C4-2B (cell line): ENCODE results near the gene ZCCHC13.

Experiments
- CTCF ChIP-seq: fragments of 450-650 bp; conservative IDR thresholded peaks from 2 replicates; pipeline ENCODE4 v1.5.1; 2017; ENCODE audit warnings: mild to moderate bottlenecking
- ZFX ChIP-seq: fragments of 450-650 bp; IDR thresholded peaks from 2 replicates; pipeline ENCODE4 v1.6.1; 2017

DNA sequence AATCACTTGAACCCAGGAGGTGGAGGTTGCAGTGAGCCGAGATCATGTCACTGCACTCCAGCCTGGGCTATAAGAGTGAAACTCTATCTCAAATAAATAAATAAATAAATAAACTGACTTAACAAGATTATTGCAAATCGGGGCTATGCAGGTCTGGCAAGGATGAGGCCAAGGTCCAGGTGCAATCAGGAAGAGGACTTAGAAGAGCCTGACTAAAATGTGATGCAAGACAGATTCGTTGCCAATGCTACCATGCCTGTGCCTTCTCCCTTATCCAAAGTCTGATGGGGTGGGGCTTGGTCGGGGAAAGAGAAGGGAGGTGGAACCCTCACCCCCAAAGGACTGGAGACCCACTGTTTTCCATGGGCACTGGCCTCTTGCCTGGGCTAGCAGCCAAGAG lies 14.7 kb downstream of the ZCCHC13 start:
- TF ChIP-seq CTCF = no peak
- no peak for TF ChIP-seq ZFX
